HG02970 (cell line): ENCODE measurements around the gene PIP4K2C.

ENCODE experiments used
- ATAC-seq: cut with Tn5 transposase; IDR thresholded peaks from one replicate; pipeline ENCODE4 v1.9.1; 2021; ENCODE audit warnings: mild to moderate bottlenecking, moderate library complexity, moderate number of reproducible peaks; ENCODE audit not compliant: unreplicated experiment, low FRiP score

Gene PIP4K2C

DNA sequence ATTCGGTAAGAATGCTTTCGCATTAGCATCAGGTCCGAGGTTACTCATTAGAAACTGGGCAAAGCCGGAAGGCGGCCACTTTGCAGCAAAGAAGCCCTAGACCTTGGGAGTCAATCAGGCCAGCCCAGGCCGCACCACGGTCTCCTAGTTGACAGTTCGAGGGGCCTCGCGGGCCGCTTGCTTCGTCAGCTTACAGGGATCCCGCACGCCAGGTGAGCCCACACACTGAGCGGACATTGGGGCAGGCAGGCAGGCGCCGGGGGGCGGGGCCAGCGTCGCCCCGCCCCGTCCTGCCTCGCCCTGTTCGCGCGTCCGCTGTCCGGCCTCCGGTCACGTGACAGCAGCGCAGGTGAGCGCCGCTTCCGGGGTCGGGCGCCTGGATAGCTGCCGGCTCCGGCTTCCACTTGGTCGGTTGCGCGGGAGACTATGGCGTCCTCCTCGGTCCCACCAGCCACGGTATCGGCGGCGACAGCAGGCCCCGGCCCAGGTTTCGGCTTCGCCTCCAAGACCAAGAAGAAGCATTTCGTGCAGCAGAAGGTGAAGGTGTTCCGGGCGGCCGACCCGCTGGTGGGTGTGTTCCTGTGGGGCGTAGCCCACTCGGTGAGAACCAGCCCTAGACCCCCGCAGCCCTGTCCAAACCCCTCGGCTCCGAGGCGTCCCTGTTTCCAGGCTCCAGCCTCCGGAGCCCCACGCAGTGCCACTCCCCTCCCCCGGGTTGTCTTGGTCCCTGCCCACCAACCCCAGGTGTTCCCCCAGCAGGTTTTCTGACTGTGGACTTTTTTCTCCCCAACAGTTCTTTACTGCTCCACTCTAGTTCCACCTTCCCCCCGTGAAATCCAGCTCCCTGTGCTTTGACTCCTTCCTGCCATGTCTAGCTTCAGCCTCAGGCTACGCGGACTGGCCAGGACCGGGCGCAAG, at the start of gene PIP4K2C:
Gene PIP4K2C, plus strand, starts transcription at position 329 of the 918 bp plus-strand sequence. Its CDS starts 98 bp downstream, at position 427.
- ATAC-seq: peak; percentile 87

GRCh38 chr12:57541717-57542116, 49.3 kb upstream of the PIP4K2C start:
- no peak for ATAC-seq

DNA sequence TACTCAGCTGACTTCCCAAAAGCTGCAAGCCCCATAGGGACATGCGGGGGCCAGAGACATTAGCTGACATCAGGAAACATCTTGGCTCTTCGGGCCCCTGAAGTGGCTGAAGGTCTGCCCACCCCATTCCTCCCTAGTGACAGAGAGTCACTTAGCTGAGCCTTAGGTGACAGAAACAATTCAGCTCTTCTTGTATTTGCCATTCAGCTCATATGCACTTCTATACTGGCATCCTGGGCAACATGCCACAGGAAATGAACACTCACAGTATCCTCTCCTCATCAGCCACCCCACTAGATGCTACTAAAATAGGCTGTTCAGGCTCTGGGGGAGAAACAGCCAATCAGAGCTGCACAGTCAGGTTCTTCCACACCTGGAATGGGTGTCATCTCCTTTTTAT, 47.4 kb upstream of the PIP4K2C start:
- no peak for ATAC-seq

DNA sequence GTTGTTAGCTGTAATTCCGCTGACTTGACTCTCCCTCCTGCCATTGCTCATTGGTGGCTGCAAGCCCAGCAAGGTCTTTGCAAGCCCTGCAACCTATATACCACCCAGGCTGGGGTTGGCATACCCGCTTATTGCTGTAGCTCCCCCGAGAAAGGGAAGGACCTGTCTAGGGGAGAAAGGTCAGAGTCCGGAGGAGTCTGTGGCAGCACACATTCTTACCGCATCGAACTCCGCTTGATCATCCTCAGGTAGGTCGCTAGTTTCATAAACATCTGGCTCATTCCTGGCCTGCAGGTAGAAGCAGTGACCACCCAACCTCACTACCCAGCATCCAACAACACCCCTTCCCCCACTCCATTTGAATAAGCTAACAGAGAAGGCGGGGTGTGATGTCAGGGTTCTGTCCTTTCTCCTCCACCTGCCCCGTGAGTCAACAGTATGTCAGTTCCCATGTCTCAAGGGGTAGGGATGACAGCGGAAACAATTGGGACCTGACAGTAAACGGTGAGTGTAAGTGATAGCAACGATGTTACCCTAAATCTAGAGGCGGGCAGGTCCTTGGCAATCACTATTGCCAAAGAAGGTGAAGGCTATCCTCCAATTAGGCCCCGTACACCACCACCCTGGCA, 45.1 kb upstream of the PIP4K2C start:
- ATAC-seq: no peak

- ATAC-seq: peak; percentile 95
Observed at GRCh38 chr12:57546438-57547287, 44.3 kb upstream of the PIP4K2C start, which contains the start of gene DCTN2. Gene DCTN2, minus strand, starts transcription at chr12:57547192. Its CDS starts 129 bp downstream, at chr12:57547063.

GRCh38 chr12:57547288-57548012, 43.5 kb upstream of the PIP4K2C start:
- no peak for ATAC-seq

DNA sequence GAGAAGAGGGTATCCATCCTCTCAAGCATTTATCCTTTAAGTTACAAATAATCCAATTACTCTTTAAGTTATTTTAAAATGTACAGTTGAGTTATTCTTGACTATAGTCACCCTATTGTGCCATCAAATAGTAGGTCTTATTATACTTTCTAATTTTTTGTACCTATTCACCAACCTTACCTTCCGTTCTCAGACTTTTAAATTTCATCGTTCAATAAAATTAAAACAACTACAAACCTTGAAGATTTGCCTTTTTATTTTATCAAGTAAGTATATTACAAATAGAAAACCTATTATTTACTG, 43.0 kb upstream of the PIP4K2C start:
- ATAC-seq: no peak

DNA sequence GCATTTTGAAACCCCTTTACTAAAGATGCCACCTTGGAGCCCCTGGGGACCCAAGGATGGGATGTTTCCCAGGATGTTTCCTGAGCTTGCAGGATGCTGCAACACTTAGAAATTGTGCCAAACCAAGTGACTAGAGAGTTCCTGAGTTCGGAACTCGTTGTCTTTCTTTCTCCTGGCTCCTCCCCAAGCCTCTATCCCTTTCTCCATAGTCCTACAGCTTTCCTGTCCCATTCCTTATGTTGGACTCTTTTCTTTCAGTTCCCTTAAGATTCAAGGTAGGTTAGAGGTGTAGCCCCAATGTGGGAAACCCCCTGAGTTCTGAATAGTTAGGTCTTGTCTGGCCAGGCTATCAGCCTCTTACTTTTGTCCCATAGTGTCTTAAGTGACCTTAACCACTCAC, 42.5 kb upstream of the PIP4K2C start:
- ATAC-seq: no peak

GRCh38 chr12:57549203-57549908, 41.6 kb upstream of the PIP4K2C start:
- no peak for ATAC-seq

GRCh38 chr12:57549909-57550640, 40.9 kb upstream of the PIP4K2C start, which contains the start of gene KIF5A:
Gene KIF5A, plus strand, starts transcription at chr12:57550044. Its CDS starts 228 bp downstream, at chr12:57550272.
- no peak for ATAC-seq

- ATAC-seq: no peak
Observed at GRCh38 chr12:57550641-57551549, 40.1 kb upstream of the PIP4K2C start.

DNA sequence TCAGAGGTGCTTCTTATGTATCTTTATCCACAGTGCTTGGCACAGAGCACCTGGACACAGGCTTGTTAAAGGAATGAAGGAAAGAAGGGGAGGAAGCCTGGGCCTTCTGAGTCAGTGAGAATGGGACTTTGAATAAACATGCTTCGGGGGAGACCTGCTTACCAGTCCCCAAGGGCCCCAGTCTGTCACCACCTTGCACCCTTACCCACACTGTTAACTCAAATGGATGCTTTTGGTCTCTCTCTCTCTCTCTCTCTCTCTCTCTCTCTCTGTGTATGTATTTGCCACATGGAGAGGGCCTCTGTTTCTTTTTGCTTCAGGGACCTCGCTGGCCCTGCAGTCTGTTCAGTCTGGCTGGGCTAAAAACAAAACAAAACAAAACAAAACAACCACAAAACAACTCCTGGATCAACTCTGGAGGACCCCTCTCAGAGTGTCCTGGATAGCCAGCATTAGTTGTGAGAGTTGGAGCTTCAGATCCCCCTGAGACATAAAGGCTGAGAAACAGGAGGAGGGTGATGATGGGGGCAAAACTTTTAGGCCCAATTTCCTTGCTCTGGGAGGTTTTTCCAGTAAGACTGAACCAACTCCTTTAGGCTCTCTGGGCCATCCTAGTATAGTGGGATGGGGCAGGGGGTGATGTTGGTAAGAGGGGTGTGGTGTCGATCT, 39.2 kb upstream of the PIP4K2C start:
- no peak for ATAC-seq

- no peak for ATAC-seq
Observed at GRCh38 chr12:57552306-57552651, 38.7 kb upstream of the PIP4K2C start.

- no peak for ATAC-seq
Observed at GRCh38 chr12:57552835-57553313, 38.1 kb upstream of the PIP4K2C start.

GRCh38 chr12:57553343-57554202, 37.4 kb upstream of the PIP4K2C start:
- ATAC-seq: no peak

GRCh38 chr12:57554453-57554852, 36.5 kb upstream of the PIP4K2C start:
- ATAC-seq: no peak
